GM21786 (cell line): ENCODE measurements around the gene HECTD4.
"Not testable (repeated sequence)": the region's sequence is repeated elsewhere in the genome, so short reads cannot be mapped to it uniquely, and the experiment has no call there.

Experiments used
- ATAC-seq: cut with Tn5 transposase; IDR thresholded peaks from one replicate; pipeline ENCODE4 v1.9.1; 2021; ENCODE audit not compliant: unreplicated experiment

The HECTD4 gene

GRCh38 chr12:112406519-112407488 lies 24.6 kb upstream of the HECTD4 start:
- no peak for ATAC-seq

- ATAC-seq = no peak
These were observed 19.8 kb upstream of the HECTD4 start for GRCh38 chr12:112401903-112402498.

DNA sequence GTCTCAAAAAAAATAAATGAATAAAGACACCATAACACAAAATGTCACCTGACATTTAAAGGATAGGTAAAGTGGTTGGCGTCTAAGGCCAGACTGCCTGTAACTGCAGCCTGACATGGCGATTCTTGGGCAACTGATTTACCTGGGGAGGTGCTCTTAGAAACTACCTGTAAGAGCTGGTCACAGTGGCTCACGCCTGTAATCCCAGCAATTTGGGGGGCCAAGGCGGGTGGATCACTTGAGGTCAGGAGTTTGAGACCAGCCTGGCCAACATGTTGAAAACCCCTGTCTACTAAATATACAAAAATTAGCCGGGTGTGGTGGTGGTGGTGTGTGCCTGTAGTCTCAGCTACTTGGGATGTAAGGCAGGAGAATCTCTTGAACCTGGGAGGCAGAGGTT lies 18.8 kb upstream of the HECTD4 start:
- ATAC-seq = no peak

GRCh38 chr12:112393328-112393727 lies 11.1 kb upstream of the HECTD4 start:
- no peak for ATAC-seq

DNA sequence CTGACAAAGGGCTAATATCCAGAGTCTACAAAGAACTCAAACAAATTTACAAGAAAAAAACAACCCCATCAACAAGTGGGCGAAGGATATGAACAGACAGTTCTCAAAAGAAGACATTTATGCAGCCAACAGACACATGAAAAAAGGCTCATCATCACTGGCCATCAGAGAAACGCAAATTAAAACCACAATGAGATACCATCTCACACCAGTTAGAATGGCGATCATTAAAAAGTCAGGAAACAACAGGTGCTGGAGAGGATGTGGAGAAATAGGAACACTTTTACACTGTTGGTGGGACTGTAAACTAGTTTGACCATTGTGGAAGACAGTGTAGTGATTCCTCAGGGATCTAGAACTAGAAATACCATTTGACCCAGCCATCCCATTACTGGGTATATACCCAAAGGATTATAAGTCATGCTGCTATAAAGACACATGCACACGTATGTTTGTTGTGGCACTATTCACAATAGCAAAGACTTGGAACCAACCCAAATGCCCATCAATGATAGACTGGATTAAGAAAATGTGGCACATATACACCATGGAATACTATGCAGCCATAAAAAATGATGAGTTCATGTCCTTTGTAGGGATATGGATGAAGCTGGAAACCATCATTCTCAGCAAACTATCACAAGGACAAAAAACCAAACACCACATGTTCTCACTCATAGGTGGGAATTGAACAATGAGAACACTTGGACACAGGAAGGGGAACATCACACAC lies 7.9 kb upstream of the HECTD4 start:
- ATAC-seq = not testable (repeated sequence)

GRCh38 chr12:112389228-112389627 lies 7.0 kb upstream of the HECTD4 start:
- ATAC-seq = no peak

- ATAC-seq = no peak
These were observed 4.5 kb upstream of the HECTD4 start for GRCh38 chr12:112386726-112387125.

DNA sequence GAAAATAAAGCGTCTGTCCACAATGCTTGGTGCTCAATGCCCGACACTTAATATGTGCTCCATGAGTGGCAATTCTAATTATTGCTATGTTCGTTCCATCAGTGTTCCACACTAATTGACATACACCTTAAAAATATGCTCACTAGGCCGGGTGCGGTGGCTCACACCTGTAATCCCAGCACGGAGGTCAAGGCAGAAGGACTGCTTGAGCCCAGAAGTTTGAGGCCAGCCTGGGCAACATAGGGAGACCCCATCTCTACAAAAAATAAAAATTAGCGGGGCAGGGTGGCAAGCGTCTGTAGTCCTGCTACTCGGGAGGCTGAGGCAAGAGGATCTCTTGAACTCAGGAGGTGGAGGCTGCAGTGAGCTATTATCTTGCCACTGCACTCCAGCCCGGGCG lies 635 bp upstream of the HECTD4 start:
- ATAC-seq = no peak

- ATAC-seq = peak; percentile 32
These were observed 787 bp downstream of the HECTD4 start for GRCh38 chr12:112381406-112381882.

DNA sequence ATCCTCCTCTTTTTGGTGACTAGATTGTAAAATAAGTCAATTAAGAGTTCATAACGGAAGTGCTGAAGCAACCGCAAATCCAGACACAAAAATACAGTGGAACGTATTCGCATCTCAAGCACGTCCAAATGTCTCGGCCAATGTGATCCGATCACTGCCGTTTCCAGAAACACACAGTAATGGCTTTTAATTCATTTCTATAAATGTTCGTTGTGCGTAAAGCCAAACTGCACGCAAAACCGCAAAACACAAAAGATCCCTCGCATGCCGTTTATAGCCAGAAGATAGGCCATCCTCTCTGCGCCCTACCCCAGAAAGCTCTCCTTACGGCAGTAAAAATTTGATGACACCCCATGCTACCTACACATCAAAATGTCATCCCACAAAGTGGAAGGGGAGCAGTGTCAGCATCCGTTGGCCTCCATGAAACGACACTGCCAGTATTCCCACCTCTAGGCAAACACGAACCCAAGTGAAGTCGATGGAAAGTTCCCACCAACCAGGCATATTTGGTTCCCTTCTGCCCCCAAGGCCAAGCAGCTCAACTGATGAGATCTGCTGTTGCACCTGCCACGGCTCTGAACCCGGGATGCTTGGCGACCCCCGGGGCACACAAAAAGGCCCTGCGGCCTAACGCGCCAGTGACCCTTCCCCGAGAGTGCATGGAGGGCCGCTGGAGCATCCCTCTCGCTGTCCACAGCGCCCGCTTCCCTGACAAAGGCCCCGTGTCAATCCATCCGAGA lies 1.4 kb downstream of the HECTD4 start:
- no peak for ATAC-seq

GRCh38 chr12:112375105-112375504 lies 7.1 kb downstream of the HECTD4 start:
- no peak for ATAC-seq

DNA sequence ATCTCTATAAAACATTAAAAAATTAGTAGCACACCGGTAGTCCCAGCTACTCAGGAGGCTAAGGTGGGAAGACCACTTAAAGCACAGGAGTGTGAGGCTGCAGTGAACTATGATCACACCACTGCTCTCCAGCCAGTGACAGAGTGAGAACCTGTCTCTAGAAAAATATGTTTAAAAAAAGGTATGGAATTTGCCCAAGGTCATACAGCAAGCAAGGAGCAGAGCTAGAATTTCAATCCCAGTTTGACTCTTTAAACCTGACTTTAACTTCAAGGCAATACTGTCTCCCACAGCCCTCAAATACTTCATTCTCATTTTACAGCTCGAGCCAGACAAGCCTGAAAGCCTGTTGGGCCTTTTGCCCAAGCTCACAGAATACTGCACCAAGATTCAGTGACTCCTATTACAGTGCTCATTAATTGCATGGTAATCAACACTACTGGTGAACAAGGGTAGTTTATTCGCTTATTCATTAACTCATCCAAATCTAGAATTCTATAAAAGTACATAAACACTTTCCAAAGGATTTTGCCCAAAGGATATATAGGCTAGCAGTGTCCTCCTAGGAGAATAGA lies 8.0 kb downstream of the HECTD4 start:
- ATAC-seq = no peak

- ATAC-seq = no peak
These were observed 11.2 kb downstream of the HECTD4 start for GRCh38 chr12:112370868-112371510.

DNA sequence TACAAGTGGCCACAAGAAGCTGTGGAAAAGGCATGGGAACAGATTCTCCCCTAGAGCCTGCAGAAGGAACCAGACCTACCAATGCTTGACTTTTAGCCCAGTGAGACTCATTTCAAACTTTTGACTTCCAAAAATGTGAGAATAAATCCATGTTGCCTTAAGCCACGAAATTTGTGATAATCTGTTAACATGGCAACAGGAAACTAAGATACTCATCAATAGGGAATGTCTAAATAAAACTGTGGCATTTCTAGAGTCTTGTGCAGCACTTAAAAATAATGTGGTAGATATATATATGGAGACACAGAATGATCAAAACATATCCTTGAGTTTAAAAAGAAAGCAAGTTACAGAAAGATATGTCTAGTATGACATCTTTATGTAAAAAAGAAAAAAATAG lies 12.0 kb downstream of the HECTD4 start:
- no peak for ATAC-seq

DNA sequence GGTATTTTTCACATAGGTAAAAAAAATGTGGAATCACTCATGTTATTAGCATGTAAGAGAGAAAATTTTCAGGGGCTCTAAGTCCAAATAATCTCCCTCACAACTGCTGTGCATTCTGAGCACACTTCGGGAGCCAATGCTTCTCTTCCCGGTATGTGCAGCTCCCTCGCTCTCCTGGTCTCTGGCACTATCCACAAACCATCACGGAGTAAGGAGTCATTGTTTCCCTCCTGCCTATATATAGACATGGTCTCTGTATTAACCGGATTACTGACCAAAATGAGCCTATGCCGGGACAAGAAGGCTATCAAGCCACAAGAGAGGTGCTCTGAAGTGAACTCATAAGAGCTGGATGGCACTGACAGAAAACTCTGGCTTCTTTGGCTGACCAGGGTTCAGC lies 13.4 kb downstream of the HECTD4 start:
- ATAC-seq = no peak

GRCh38 chr12:112367965-112368364 lies 14.3 kb downstream of the HECTD4 start:
- no peak for ATAC-seq

DNA sequence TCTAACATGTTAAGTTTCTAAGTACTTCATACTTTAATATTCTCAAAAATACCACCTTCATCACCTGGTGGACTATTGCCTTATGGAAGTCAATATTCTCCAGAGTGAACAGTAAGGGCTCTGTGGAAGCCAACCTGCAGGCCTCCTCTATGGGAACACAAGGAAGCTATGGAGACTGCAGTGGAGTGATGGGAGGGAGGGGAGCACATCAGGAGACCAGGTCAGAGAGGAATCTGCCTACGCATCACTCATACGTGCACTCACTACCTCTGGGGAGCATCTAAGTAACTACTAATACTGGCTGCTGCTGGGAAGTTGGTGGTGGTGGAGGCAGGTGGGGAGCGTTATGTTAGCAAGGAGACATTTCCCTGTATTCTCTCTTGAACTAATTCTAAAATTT lies 19.9 kb downstream of the HECTD4 start:
- no peak for ATAC-seq

- no peak for ATAC-seq
These were observed 21.0 kb downstream of the HECTD4 start for GRCh38 chr12:112361271-112361670.

- ATAC-seq = no peak
These were observed 22.9 kb downstream of the HECTD4 start for GRCh38 chr12:112359290-112359689.

GRCh38 chr12:112357214-112357613 lies 25.0 kb downstream of the HECTD4 start:
- no peak for ATAC-seq
